Measurements from ENCODE around the gene KCTD19.

The KCTD19 gene

GRCh38 chr16:67245674-67246080, 80.9 kb downstream of the KCTD19 start:
- DNase-seq, result no peak
- Histone ChIP-seq H3K36me3 (ENCODE audit: control insufficient read depth in 4 of 4, insufficient read depth in 4 of 4, low read length in 3 of 4) (peaks cover 0 to 11% (median 3%) of the 10 kb centered on the region in 4 experiments), H3K9me3 (ENCODE audit: control extremely low read depth in 1 of 5, control insufficient read depth in 4 of 5, insufficient read depth in 2 of 5, low read depth in 1 of 5, low read length in 4 of 5) (no peaks in the 10 kb centered on the region), H3K27me3 (replicated peaks in 2 of 5; ENCODE audit: control insufficient read depth in 4 of 5, insufficient read depth in 5 of 5, low read length in 4 of 5) (peaks cover 0 to 19% (median 12%) of the 10 kb centered on the region in 5 experiments), H3K27ac (ENCODE audit: insufficient read depth in 1 of 2, low read depth in 1 of 2, low read length in 2 of 2, poor library complexity in 1 of 2, severe bottlenecking in 2 of 2) (peak overlapping the region in 1 of 2 experiments; percentile 93), H3K4me3 (ENCODE audit: control insufficient read depth in 1 of 7, extremely low read depth in 1 of 7, insufficient read depth in 4 of 7, low read depth in 2 of 7, low read length in 6 of 7) (peak overlapping the region in 6 of 7 experiments; percentile 75 to 94 (median 89)), H3K4me1 (ENCODE audit: control extremely low read depth in 1 of 4, control insufficient read depth in 4 of 4, insufficient read depth in 4 of 4, low read length in 3 of 4) (peaks cover 18 to 76% (median 70%) of the 10 kb centered on the region in 4 experiments)
- ChIA-PET POLR2A (interaction anchor here (0.9 to 4.3 kb wide), 5 partner anchors 8 to 28 kb away, joined by 3 to 42 read pairs (median 5); partner anchors contain the start of gene TMEM208), CTCF (interaction anchor here (1.8 to 6.1 kb wide), 6 partner anchors 14 to 52 kb away, joined by 7 to 108 read pairs (median 13); partner anchors contain the start of genes E2F4 and TMEM208)
- WGBS (ENCODE audit: insufficient coverage), result 27% methylated on average over 6 of the region's 8 CpGs

- ChIA-PET POLR2A (interaction anchor here (0.5 to 4.3 kb wide), 6 partner anchors 12 to 128 kb away, joined by 3 to 42 read pairs (median 6); partner anchors contain the start of gene TMEM208), CTCF (interaction anchor here (1.0 to 6.1 kb wide), 8 partner anchors 14 to 86 kb away, joined by 3 to 108 read pairs (median 8); partner anchors contain the start of genes E2F4, FBXL8, TMEM208 and TRADD)
- Histone ChIP-seq H3K9me3 (ENCODE audit: control extremely low read depth in 1 of 5, control insufficient read depth in 4 of 5, insufficient read depth in 2 of 5, low read depth in 1 of 5, low read length in 4 of 5) (no peaks in the 10 kb centered on the region), H3K4me3 (ENCODE audit: control insufficient read depth in 1 of 7, extremely low read depth in 1 of 7, insufficient read depth in 4 of 7, low read depth in 2 of 7, low read length in 6 of 7) (peak overlapping the region in 5 of 7 experiments; percentile 17 to 94 (median 91)), H3K4me1 (ENCODE audit: control extremely low read depth in 1 of 4, control insufficient read depth in 4 of 4, insufficient read depth in 4 of 4, low read length in 3 of 4) (peaks cover 18 to 80% (median 70%) of the 10 kb centered on the region in 4 experiments), H3K27me3 (replicated peaks in 2 of 5; ENCODE audit: control insufficient read depth in 4 of 5, insufficient read depth in 5 of 5, low read length in 4 of 5) (peaks cover 0 to 14% (median 7%) of the 10 kb centered on the region in 5 experiments), H3K27ac (ENCODE audit: insufficient read depth in 1 of 2, low read depth in 1 of 2, low read length in 2 of 2, poor library complexity in 1 of 2, severe bottlenecking in 2 of 2) (peak overlapping the region; percentile 72 to 93), H3K36me3 (ENCODE audit: control insufficient read depth in 4 of 4, insufficient read depth in 4 of 4, low read length in 3 of 4) (peaks cover 0 to 11% (median 5%) of the 10 kb centered on the region in 4 experiments)
- 48% methylated on average over 3 of the region's 4 CpGs for WGBS (ENCODE audit: insufficient coverage)
- no peak for DNase-seq
These were observed 81.4 kb downstream of the KCTD19 start for GRCh38 chr16:67245186-67245585.

GRCh38 chr16:67244387-67245185, 82.0 kb downstream of the KCTD19 start:
- peak; percentile 90 to 97 (median 95) for DNase-seq
- POLR2A ChIA-PET, result interaction anchor here (0.5 to 4.3 kb wide), 10 partner anchors 11 to 212 kb away, joined by 3 to 42 read pairs (median 4); partner anchors contain the start of genes PLEKHG4 and TMEM208
- CTCF ChIA-PET, result interaction anchor here (0.8 to 6.1 kb wide), 12 partner anchors 13 to 237 kb away, joined by 3 to 108 read pairs (median 6); partner anchors contain the start of genes ATP6V0D1, E2F4, EXOC3L1 and FBXL8
- Histone ChIP-seq H3K4me1 (ENCODE audit: control extremely low read depth in 1 of 4, control insufficient read depth in 4 of 4, insufficient read depth in 4 of 4, low read length in 3 of 4) (peaks cover 18 to 80% (median 70%) of the 10 kb centered on the region in 4 experiments), H3K36me3 (ENCODE audit: control insufficient read depth in 4 of 4, insufficient read depth in 4 of 4, low read length in 3 of 4) (peaks cover under 1 to 16% (median 5%) of the 10 kb centered on the region in 4 experiments), H3K27ac (ENCODE audit: insufficient read depth in 1 of 2, low read depth in 1 of 2, low read length in 2 of 2, poor library complexity in 1 of 2, severe bottlenecking in 2 of 2) (peak overlapping the region; percentile 72 to 93), H3K9me3 (ENCODE audit: control extremely low read depth in 1 of 5, control insufficient read depth in 4 of 5, insufficient read depth in 2 of 5, low read depth in 1 of 5, low read length in 4 of 5) (no peaks in the 10 kb centered on the region), H3K4me3 (ENCODE audit: control insufficient read depth in 1 of 7, extremely low read depth in 1 of 7, insufficient read depth in 4 of 7, low read depth in 2 of 7, low read length in 6 of 7) (peak overlapping the region in 5 of 7 experiments; percentile 26 to 94 (median 87)), H3K27me3 (replicated peaks in 2 of 5; ENCODE audit: control insufficient read depth in 4 of 5, insufficient read depth in 5 of 5, low read length in 4 of 5) (peaks cover 0 to 8% (median 3%) of the 10 kb centered on the region in 5 experiments)
- 4% methylated on average over 4 of the region's 5 CpGs for WGBS (ENCODE audit: insufficient coverage)

GRCh38 chr16:67243481-67243880, 83.1 kb downstream of the KCTD19 start:
- H3K9me3 ChIP-seq (ENCODE audit: control extremely low read depth in 1 of 5, control insufficient read depth in 4 of 5, insufficient read depth in 2 of 5, low read depth in 1 of 5, low read length in 4 of 5), result no peaks in the 10 kb centered on the region
- CTCF ChIA-PET, result interaction anchor here (0.8 to 6.1 kb wide), 9 partner anchors 12 to 238 kb away, joined by 3 to 108 read pairs (median 5); partner anchors contain the start of genes ATP6V0D1, E2F4, EXOC3L1 and TMEM208
- peak overlapping the region in 2 of 7 experiments; percentile 52 to 87 for H3K4me3 ChIP-seq (ENCODE audit: control insufficient read depth in 1 of 7, extremely low read depth in 1 of 7, insufficient read depth in 4 of 7, low read depth in 2 of 7, low read length in 6 of 7)
- POLR2A ChIA-PET, result interaction anchor here (0.9 to 4.3 kb wide), 3 partner anchors 12 to 213 kb away, joined by 3 to 42 read pairs (median 7); partner anchors contain the start of gene TMEM208
- H3K27me3 ChIP-seq (replicated peaks in 2 of 5; ENCODE audit: control insufficient read depth in 4 of 5, insufficient read depth in 5 of 5, low read length in 4 of 5), result no peaks in the 10 kb centered on the region
- peak overlapping the region; percentile 72 to 93 for H3K27ac ChIP-seq (ENCODE audit: insufficient read depth in 1 of 2, low read depth in 1 of 2, low read length in 2 of 2, poor library complexity in 1 of 2, severe bottlenecking in 2 of 2)
- no peak for DNase-seq
- 89% methylated on average over 3 of the region's 4 CpGs for WGBS (ENCODE audit: insufficient coverage)
- H3K36me3 ChIP-seq (ENCODE audit: control insufficient read depth in 4 of 4, insufficient read depth in 4 of 4, low read length in 3 of 4), result peaks cover 2 to 27% (median 11%) of the 10 kb centered on the region in 4 experiments
- peaks cover 18 to 71% (median 60%) of the 10 kb centered on the region in 4 experiments for H3K4me1 ChIP-seq (ENCODE audit: control extremely low read depth in 1 of 4, control insufficient read depth in 4 of 4, insufficient read depth in 4 of 4, low read length in 3 of 4)

- no peak overlapping the region for H3K4me3 ChIP-seq (ENCODE audit: control insufficient read depth in 1 of 7, extremely low read depth in 1 of 7, insufficient read depth in 4 of 7, low read depth in 2 of 7, low read length in 6 of 7)
- ChIA-PET POLR2A (interaction anchor here (2.3 kb wide), 1 partner anchor 15 kb away, joined by 6 read pairs; the partner anchor contains the start of gene TMEM208), CTCF (interaction anchor here (1.2 to 1.8 kb wide), 2 partner anchors 15 to 25 kb away, joined by 5 to 6 read pairs; partner anchors contain the start of gene TMEM208)
- peak overlapping the region in 1 of 2 experiments; percentile 72 for H3K27ac ChIP-seq (ENCODE audit: insufficient read depth in 1 of 2, low read depth in 1 of 2, low read length in 2 of 2, poor library complexity in 1 of 2, severe bottlenecking in 2 of 2)
- DNase-seq, result no peak
- 98% methylated on average over 4 of the region's 4 CpGs for WGBS (ENCODE audit: insufficient coverage)
- no peaks in the 10 kb centered on the region for H3K9me3 ChIP-seq (ENCODE audit: control extremely low read depth in 1 of 5, control insufficient read depth in 4 of 5, insufficient read depth in 2 of 5, low read depth in 1 of 5, low read length in 4 of 5)
- peaks cover 14 to 61% (median 49%) of the 10 kb centered on the region in 4 experiments for H3K4me1 ChIP-seq (ENCODE audit: control extremely low read depth in 1 of 4, control insufficient read depth in 4 of 4, insufficient read depth in 4 of 4, low read length in 3 of 4)
- H3K36me3 ChIP-seq (ENCODE audit: control insufficient read depth in 4 of 4, insufficient read depth in 4 of 4, low read length in 3 of 4), result peaks cover 7 to 40% (median 21%) of the 10 kb centered on the region in 4 experiments
- H3K27me3 ChIP-seq (replicated peaks in 2 of 5; ENCODE audit: control insufficient read depth in 4 of 5, insufficient read depth in 5 of 5, low read length in 4 of 5), result no peaks in the 10 kb centered on the region
These were observed 84.3 kb downstream of the KCTD19 start for GRCh38 chr16:67242138-67242730.
